GM15510 (cell line): ENCODE measurements around the gene OSTN.

Source experiments
- POLR2A ChIP-seq: IDR thresholded peaks from 3 replicates; pipeline ENCODE4 v1.6.1; 2011; ENCODE audit warnings: borderline replicate concordance; ENCODE audit not compliant: insufficient read length; ENCODE audit errors: extremely low read depth

The OSTN gene

DNA sequence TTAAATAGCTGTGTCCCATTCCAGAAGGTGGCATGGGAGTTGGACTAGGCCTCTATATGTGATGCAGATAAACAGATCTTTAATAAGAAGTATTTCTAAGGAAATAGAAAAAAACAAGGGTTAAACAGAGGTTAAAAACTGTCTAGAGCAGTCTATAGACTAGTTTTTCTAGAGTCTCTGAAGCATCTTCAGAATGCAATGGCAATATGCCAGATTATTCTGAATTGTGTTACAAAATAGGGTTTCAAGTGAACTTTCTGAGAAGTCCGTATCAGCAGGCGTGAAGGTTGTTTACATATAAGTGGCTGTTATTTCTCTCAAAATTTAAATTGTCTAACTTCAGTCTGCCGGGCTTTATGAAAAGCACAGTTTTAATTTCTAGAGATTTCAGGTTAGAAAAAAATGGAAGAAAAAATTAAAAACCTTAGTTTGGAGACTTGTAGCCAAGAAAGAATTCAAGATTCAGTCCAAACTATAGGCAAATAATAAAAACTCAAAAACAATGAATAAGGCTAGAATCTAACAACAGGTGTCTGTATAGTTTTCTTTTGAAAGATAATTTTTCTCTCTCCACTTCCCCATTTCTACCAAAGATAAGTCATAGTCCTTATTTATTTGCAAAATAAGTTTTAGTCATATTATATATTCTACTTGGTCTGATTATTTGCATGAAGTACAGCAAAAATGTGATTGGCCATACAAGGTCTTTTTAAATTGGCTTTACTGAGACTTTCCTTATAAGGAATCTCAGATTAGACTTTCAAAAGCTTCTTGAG lies 55.2 kb downstream of the OSTN start:
- TF ChIP-seq POLR2A: no peak

DNA sequence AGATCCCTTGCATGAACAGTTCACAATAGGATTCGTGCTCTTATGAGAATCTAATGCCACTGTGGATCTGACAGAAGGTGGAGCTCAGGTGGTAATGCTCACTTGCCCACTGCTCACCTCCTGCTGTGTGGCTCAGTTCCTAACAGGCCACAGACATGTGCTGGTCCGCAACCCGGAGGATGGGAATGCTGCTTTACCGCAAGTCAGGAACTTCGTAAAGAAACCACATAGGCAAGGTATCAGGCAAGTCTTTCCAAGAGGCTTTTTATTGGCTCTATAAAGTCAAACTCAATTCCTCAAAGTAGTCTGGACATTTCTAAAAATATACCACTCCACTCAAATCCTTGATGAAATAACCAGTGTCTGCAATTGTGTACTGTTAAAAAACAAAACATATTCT lies 56.1 kb downstream of the OSTN start:
- TF ChIP-seq POLR2A: no peak

DNA sequence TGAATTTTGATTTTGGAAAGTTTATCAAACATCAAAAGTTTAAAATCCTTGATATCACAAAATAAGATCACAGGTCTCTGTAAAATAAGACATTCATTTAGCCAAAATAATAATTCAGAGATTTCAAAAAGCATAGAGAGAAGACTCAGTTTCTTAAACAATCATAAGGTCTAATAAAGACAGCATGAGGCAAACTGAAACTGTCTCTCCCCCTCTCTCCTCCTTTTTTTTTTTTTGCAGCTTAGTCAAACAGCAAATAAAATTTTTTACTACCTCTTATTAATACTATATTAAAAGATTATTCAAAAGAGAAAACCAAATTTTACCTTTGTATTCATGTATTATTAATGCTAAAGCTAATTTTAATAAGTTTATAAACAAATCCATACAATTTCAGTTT lies 57.4 kb downstream of the OSTN start:
- no peak for TF ChIP-seq POLR2A

DNA sequence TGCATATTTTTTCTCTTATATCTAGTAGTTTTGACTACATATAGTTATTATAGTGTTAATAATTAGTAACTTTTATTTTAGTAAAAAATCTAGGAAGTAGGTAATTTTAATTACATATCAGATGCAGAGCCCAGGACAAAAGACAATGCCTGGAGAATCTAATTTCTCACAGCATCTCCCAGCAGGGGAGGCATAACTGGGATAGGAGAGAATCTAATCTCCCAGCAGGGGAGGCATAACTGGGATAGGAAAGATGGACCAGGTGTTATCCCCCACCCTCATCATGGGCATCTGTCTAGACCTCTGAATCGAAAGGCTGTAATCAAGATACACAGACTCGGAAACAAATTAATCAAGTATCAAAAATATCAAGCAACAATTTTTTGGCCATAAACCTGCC lies 58.2 kb downstream of the OSTN start:
- TF ChIP-seq POLR2A: no peak

DNA sequence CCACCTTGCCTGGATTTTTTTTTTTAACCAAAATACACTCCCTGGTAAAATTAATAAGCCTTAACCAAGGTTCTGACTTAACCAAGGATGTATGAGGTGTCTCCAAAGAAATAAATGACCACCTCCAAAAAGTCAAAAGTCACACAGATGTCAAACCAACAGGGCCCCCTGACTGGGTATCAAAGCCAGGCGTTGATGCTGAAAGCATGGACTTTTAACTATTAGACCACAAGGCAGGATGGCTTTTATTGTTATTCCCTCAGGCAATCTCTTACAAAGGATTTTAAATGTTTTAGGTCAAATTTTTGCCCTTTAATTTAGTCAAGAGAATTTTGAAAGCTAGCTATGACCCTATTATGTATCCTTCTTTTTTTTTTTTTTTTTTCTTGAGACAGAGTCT lies 60.4 kb downstream of the OSTN start:
- no peak for TF ChIP-seq POLR2A

DNA sequence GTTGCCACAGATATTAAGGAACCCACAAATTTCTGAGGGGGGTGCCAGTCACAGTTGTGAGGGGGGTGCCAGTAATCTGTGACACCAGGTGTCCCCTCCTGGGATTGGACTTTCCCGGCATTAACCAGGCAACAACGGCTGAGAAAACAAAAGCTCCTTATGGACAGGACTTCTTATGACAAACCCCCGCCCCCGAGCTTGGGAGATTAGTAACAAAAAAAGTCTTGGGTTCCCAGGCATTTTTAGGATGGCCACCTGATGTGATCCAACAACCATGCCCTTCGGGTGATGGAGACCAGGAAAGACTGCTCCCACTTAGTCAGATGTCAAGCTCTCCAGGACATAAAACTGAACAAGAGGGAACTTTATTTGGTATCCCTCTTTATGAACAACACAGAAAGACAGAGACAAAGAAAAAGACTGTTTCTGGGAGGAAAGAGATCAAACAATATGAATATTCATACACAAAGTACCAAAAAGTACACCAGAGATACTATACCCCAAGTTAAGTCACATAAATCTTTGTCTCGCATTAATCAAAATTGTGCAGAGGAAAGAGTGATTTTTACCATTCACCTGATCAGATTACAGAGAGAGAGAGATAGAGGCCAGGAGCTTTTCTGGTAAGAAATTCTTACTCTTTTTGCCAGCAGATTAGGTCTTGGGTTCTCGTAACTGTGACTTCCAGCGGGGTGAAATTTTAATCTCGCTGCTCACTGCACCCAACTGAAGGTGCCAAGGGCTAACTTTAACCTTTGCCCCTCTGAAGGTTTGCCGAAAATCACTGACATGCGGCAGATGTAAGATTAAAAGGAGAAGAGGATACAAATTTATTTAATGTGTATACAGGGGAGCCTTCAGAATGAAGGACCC lies 61.6 kb downstream of the OSTN start:
- TF ChIP-seq POLR2A: no peak

DNA sequence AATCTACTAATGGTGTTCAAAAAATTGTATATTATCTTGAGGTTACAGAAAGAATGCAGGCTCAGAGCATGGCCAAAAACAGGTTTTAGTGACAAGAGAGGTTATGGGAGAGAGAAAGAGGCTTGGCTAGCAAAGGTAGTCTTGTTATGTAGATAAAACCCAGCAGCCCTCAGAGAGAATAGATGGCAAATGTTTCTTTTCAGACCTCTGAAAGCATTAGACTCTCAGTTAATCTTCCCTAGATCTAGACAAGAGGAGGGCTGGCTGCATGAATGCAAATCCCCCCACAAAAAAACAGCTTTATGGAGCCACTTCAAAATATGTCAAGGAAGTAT lies 62.2 kb downstream of the OSTN start:
- TF ChIP-seq POLR2A: no peak

DNA sequence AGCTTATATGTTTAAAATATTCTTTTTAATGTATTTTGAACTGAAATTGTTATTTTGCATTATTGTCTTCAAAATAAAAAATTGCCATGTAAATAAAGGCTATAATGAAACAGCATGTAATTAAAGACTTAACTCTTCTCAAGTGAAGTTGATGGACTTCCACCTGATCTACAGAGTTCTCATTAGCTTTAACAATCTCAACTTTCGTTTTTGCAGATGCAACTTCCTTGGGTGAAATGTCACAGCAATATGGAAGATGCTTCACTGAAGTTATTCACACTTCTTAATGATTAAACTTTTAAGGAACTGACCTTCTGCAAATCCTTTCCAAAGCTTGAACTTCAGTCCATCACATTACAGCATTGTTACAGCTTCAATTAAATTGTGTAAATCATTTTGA lies 63.6 kb downstream of the OSTN start:
- TF ChIP-seq POLR2A: no peak

DNA sequence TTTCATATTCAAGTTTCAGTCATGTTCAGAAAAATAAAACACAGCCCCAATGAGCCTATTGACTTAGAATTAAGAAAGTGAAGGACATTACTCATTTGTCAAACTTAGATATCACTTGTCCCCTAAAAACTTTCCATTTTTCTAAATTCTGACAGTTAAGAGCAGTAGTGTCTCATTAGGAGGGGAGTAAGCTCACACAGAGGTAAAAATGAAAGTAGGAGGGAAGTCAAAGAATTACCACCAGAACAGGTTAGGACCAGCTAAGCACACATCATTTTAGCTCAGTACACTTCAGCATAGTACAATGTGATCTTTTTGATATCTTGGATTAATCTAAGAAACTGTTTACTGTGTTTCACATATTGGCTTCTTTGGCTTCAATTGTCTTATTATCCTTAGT lies 64.3 kb downstream of the OSTN start:
- TF ChIP-seq POLR2A: no peak

DNA sequence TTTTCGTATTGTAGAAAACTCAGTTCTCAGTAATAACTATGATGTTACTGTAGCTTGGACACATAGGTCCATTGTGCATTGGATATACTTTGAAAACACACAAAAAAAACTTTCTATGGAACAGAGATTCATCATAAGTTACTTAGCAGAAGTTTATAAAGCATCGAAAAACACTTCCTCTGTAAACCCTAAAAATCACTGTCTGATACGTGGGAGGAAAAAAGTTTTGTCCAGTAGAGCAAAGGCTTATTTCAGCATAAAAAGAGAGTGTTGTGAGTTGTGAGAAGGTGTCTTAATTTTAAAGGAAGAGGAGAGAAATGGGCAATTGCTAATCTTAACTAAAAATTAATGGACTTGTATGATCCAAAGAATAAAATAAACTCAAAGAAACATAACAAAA lies 64.8 kb downstream of the OSTN start:
- TF ChIP-seq POLR2A: no peak

DNA sequence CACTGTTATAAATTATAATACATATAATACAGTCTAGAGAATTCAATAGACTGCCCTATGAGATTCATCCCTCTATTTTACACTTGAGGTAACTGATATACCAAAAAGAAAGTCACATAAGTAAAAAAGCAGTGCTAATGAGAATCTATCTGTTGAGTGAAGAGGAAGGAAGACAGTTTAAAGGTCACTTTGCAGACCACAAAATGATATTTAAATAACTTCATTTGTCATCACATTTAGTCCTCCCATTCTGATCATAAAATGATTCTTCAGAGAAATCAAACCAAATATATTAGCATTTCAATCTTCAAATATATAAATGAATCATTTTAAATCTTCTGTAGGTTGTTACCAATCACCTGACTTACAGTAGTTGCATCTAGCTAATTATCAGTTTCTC lies 69.7 kb downstream of the OSTN start:
- no peak for TF ChIP-seq POLR2A

DNA sequence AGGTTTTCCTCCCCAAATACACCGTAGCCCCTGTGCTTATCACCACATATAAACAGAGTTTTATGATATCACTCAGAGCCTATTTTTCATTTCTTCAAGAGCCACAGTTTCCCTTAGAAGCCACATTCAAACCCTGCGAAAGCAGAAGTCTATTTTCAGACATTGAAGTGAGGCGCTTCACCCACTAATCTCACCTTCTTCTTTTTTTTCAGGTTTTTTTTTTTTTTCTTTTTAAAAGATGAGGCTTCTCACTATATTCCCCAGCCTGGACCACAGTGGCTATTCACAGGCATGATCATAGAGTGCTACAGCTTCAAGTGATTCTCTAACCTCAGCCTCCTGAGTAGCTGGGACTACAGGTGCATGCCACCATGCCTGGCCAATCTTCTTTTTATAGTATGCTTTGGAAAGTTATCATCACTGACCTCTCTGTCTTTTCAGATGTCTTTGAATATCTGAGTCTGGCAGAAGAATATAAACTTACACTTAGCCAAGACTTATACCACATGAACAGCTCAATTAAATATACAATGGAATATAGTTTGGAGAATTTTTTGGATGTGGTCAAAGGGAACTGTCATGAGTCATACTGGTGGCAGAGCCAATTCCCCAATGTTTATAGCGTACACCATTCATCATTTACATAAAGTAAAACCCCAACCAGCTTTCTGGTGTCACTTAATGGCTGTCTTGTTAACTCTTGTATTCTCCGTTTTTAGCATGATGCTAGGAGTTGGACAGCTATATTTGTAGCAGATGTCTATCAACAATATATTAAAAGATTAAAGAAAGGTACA lies 70.4 kb downstream of the OSTN start:
- TF ChIP-seq POLR2A: no peak

DNA sequence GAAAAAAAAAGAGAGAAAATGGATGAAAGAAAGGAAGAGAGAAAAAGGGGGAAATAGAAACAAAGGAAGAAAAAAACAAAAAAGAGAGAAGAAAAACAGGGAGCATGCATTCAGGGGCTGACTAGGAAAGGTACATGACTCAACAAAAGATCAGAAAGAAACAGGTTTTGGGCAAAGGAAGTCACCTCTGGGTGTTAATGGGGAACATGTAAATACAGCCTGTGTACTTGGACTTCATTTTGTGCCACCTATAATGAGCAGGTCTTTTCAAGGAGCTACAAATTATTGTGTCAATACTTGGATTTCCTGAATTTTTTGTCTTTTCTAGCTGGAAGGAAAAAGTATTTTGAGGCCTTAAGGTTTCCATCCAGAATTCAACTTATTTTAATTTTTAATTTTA lies 76.7 kb downstream of the OSTN start:
- TF ChIP-seq POLR2A: no peak

DNA sequence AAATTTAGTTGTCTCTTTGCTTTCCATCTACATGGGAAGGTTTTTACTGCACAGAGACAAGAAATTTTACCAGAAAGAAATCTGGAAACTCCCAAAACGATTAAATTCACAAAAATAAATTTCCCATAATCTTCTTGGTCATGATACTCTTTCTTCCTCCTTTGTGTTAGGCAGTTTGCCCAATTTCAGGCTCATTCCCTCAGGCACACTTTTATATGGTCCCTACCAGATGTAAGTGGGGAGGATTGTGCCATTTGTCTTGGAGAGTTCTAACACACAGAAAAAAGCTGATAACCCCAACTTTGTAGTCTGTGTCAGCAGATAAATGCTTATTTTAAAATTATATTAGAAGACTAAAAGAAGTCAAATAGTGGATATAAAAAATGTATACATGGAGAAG lies 81.1 kb downstream of the OSTN start:
- no peak for TF ChIP-seq POLR2A

DNA sequence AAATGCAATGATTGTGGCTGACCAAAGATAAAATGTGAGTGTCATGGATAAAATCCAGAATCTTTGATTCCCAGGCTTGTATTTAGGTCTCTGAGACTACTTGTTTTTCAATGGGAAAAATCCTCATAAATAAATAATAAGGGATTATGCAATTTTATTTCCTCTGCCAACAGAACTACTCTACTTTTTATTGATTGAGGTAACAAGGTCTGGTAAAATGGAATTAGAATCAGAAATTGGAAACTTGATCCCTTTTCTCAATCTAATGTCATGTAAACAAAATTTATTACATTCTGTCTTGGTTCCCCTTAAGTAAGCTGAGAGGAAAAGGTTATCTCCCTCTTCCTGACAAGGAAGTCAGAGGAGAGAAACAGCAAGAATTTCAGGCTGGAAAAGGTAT lies 81.8 kb downstream of the OSTN start:
- TF ChIP-seq POLR2A: no peak
